ENCODE results near the gene P4HTM.

Gene P4HTM

DNA sequence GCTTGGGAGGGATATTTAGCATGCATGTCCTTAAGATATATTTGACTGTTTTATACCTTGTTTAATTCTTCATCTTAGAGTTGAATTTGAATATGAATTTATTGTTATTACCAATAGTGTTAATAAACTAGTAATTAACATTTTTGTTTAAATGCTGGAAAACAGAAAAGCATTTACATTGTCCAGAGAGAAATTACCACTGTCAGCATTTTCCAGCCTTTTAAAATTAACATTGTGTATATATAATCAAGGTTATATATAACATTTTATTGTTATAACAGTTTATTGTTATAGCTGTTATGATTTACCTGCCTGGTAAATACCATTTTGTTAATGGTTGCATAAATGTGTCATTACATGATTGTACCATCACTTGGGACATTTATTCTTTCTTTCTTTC is 8.0 kb upstream of the P4HTM start (continued):
- TF ChIP-seq, protein P1, sequence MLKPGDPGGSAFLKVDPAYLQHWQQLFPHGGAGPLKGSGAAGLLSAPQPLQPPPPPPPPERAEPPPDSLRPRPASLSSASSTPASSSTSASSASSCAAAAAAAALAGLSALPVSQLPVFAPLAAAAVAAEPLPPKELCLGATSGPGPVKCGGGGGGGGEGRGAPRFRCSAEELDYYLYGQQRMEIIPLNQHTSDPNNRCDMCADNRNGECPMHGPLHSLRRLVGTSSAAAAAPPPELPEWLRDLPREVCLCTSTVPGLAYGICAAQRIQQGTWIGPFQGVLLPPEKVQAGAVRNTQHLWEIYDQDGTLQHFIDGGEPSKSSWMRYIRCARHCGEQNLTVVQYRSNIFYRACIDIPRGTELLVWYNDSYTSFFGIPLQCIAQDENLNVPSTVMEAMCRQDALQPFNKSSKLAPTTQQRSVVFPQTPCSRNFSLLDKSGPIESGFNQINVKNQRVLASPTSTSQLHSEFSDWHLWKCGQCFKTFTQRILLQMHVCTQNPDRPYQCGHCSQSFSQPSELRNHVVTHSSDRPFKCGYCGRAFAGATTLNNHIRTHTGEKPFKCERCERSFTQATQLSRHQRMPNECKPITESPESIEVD (tag by site-specific recombination; IDR thresholded peaks at IDR 0.05), result no peak
- TF ChIP-seq HOXA7 (CRISPR knock-in tag; IDR thresholded peaks at IDR 0.05; ENCODE audit: borderline replicate concordance), result no peak

DNA sequence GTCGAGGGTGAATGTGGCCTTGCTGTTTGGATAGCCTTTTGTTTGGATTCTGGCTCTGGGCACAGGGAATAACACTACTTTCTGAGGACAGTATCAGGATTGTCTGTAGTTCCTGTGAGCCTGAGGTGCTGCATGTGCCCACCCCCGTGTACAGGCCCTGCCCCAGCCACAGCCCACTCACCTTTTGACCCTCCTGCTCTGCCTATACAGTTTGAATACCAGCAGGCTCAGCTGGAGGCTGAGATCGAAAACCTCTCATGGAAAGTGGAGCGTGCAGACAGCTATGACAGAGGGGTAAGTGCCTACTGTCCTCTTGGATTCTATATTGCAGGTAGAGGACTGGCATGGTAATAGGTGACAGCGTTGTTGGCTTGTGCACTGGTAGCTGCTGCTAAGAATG is 7.4 kb upstream of the P4HTM start:
- Histone ChIP-seq H3K27ac (ENCODE audit: extremely low read depth, low read depth, low read length) (no peak overlapping the region), H3K4me3 (ENCODE audit: low read depth, low read length) (no peak overlapping the region), H3K36me3 (ENCODE audit: control insufficient read depth in 2 of 2, insufficient read depth in 1 of 2, low read length in 2 of 2) (peaks cover 11 to 84% of the 10 kb centered on the region in 2 experiments), H3K4me1 (ENCODE audit: control insufficient read depth, insufficient read depth, low read length) (no peaks in the 10 kb centered on the region), H3K9me3 (ENCODE audit: control insufficient read depth, insufficient read depth, low read depth, low read length) (no peaks in the 10 kb centered on the region)
- no peak for TF ChIP-seq ZNF350 (tag by site-specific recombination; IDR thresholded peaks at IDR 0.05)
- TF ChIP-seq, protein P2, sequence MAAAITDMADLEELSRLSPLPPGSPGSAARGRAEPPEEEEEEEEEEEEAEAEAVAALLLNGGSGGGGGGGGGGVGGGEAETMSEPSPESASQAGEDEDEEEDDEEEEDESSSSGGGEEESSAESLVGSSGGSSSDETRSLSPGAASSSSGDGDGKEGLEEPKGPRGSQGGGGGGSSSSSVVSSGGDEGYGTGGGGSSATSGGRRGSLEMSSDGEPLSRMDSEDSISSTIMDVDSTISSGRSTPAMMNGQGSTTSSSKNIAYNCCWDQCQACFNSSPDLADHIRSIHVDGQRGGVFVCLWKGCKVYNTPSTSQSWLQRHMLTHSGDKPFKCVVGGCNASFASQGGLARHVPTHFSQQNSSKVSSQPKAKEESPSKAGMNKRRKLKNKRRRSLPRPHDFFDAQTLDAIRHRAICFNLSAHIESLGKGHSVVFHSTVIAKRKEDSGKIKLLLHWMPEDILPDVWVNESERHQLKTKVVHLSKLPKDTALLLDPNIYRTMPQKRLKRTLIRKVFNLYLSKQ (tag by site-specific recombination; IDR thresholded peaks at IDR 0.05; ENCODE audit: borderline replicate concordance), result no peak
- no peak for TF ChIP-seq ZNF707 (tag by site-specific recombination; IDR thresholded peaks at IDR 0.05)
- TF ChIP-seq ZNF792 (tag by site-specific recombination; IDR thresholded peaks at IDR 0.05), result no peak
- TF ChIP-seq ZXDB (tag by site-specific recombination; IDR thresholded peaks at IDR 0.05), result no peak
- no peak for TF ChIP-seq ZNF121 (tag by site-specific recombination; IDR thresholded peaks at IDR 0.05)
- TF ChIP-seq MEIS1 (CRISPR knock-in tag; IDR thresholded peaks at IDR 0.05; ENCODE audit: borderline replicate concordance), result no peak
- TF ChIP-seq OVOL3 (tag by site-specific recombination; IDR thresholded peaks at IDR 0.05), result no peak
- no peak for TF ChIP-seq ZNF423 (tag by site-specific recombination; IDR thresholded peaks at IDR 0.05)
- TF ChIP-seq, protein P3, sequence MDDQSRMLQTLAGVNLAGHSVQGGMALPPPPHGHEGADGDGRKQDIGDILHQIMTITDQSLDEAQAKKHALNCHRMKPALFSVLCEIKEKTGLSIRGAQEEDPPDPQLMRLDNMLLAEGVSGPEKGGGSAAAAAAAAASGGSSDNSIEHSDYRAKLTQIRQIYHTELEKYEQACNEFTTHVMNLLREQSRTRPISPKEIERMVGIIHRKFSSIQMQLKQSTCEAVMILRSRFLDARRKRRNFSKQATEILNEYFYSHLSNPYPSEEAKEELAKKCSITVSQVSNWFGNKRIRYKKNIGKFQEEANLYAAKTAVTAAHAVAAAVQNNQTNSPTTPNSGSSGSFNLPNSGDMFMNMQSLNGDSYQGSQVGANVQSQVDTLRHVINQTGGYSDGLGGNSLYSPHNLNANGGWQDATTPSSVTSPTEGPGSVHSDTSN (CRISPR knock-in tag; IDR thresholded peaks at IDR 0.05), result no peak
- no peak for TF ChIP-seq ZEB2 (tag by site-specific recombination; IDR thresholded peaks at IDR 0.05)
- no peak for TF ChIP-seq ZNF629 (tag by site-specific recombination; IDR thresholded peaks at IDR 0.05)
- TF ChIP-seq, protein P1 (tag by site-specific recombination; IDR thresholded peaks at IDR 0.05), result no peak
- TF ChIP-seq, protein P4, sequence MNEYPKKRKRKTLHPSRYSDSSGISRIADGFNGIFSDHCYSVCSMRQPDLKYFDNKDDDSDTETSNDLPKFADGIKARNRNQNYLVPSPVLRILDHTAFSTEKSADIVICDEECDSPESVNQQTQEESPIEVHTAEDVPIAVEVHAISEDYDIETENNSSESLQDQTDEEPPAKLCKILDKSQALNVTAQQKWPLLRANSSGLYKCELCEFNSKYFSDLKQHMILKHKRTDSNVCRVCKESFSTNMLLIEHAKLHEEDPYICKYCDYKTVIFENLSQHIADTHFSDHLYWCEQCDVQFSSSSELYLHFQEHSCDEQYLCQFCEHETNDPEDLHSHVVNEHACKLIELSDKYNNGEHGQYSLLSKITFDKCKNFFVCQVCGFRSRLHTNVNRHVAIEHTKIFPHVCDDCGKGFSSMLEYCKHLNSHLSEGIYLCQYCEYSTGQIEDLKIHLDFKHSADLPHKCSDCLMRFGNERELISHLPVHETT (tag by site-specific recombination; IDR thresholded peaks at IDR 0.05), result no peak
- TF ChIP-seq ZNF843 (tag by site-specific recombination; IDR thresholded peaks at IDR 0.05), result no peak
- no peak for TF ChIP-seq GFI1B (tag by site-specific recombination; IDR thresholded peaks at IDR 0.05)
- TF ChIP-seq, protein P5, sequence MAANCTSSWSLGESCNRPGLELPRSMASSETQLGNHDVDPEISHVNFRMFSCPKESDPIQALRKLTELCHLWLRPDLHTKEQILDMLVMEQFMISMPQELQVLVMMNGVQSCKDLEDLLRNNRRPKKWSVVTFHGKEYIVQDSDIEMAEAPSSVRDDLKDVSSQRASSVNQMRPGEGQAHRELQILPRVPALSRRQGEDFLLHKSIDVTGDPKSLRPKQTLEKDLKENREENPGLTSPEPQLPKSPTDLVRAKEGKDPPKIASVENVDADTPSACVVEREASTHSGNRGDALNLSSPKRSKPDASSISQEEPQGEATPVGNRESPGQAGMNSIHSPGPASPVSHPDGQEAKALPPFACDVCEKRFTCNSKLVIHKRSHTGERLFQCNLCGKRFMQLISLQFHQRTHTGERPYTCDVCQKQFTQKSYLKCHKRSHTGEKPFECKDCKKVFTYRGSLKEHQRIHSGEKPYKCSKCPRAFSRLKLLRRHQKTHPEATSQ (tag by site-specific recombination; IDR thresholded peaks at IDR 0.05), result no peak
- no peak for TF ChIP-seq ZNF274 (IDR thresholded peaks at IDR 0.05; ENCODE audit: low read length)
- no peak for TF ChIP-seq ZNF274 (tag by site-specific recombination; IDR thresholded peaks at IDR 0.05; ENCODE audit: borderline replicate concordance)
- CTCF ChIA-PET, result no interaction called here
- POLR2A ChIA-PET, result no interaction called here

Data from HEK293 (cell line).